Measurements from ENCODE around the gene NELL1.

The NELL1 gene

GRCh38 chr11:20909995-20910726 is 240.8 kb downstream of the NELL1 start:
- H3K56ac ChIP-seq (ENCODE audit: low read length), result no peak overlapping the region
- no peak overlapping the region for H3K18ac ChIP-seq (ENCODE audit: low read length)
- no peak for DNase-seq
- H3K79me1 ChIP-seq (ENCODE audit: low read length), result no peaks in the 10 kb centered on the region
- H2BK120ac ChIP-seq (ENCODE audit: low read depth, low read length), result no peak overlapping the region
- no peak overlapping the region for H3K4me2 ChIP-seq (ENCODE audit: low read length)
- no peak overlapping the region for H3K23ac ChIP-seq (ENCODE audit: low read length)
- H3K9ac ChIP-seq (ENCODE audit: low read length), result no peak overlapping the region
- no peak overlapping the region for H2AK5ac ChIP-seq (ENCODE audit: low read length)
- no peak overlapping the region for H2BK15ac ChIP-seq (replicated peaks; ENCODE audit: low read depth)
- no peak overlapping the region for H4K8ac ChIP-seq (ENCODE audit: low read depth, low read length)
- no CpG with 5 or more reads among the region's 7 CpGs for WGBS (ENCODE audit: extremely low coverage, insufficient coverage, low lambda C conversion rate)
- H4K5ac ChIP-seq (ENCODE audit: low read length), result no peak overlapping the region
- H3K27me3 ChIP-seq (ENCODE audit: insufficient read depth, low read length, poor library complexity), result no peaks in the 10 kb centered on the region
- no peak overlapping the region for H3K27ac ChIP-seq (ENCODE audit: low read depth, low read length)
- H3K36me3 ChIP-seq (ENCODE audit: control insufficient read depth, insufficient read depth, low read length), result no peaks in the 10 kb centered on the region
- H2BK5ac ChIP-seq (ENCODE audit: low read length), result no peak overlapping the region
- no peaks in the 10 kb centered on the region for H3K4me1 ChIP-seq (ENCODE audit: control insufficient read depth, low read depth, low read length)
- no peaks in the 10 kb centered on the region for H3K79me2 ChIP-seq (ENCODE audit: control insufficient read depth, insufficient read depth, low read length)
- H3K4ac ChIP-seq (ENCODE audit: low read depth, low read length), result no peak overlapping the region
- no peak overlapping the region for H3K4me3 ChIP-seq (ENCODE audit: low read length)

DNA sequence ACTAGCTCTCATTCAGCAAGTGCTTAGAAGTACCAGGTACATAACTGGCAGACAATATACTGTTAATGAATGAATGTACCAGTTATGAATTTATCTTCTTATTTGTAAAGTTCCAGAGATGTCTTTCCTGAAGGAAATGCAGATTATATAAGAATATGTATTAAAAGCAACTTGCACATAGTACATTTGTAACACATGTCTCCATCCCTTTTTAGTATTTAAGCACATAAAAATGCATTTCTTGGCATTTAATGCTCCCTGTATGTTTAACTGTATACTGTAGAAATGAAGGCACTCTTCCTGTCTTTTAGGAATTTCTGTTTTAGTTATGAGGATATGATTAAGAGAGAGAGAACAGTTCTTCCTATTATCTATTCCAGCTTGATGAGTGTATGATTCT is 241.3 kb downstream of the NELL1 start:
- Histone ChIP-seq H3K23ac (ENCODE audit: low read length) (no peak overlapping the region), H2AK5ac (ENCODE audit: low read length) (no peak overlapping the region), H3K18ac (ENCODE audit: low read length) (no peak overlapping the region), H4K5ac (ENCODE audit: low read length) (no peak overlapping the region), H3K36me3 (ENCODE audit: control insufficient read depth, insufficient read depth, low read length) (no peaks in the 10 kb centered on the region), H3K9ac (ENCODE audit: low read length) (no peak overlapping the region), H3K4me1 (ENCODE audit: control insufficient read depth, low read depth, low read length) (no peaks in the 10 kb centered on the region), H3K27ac (ENCODE audit: low read depth, low read length) (no peak overlapping the region), H2BK120ac (ENCODE audit: low read depth, low read length) (no peak overlapping the region), H3K56ac (ENCODE audit: low read length) (no peak overlapping the region), H2BK15ac (replicated peaks; ENCODE audit: low read depth) (no peak overlapping the region), H2BK5ac (ENCODE audit: low read length) (no peak overlapping the region), H3K27me3 (ENCODE audit: insufficient read depth, low read length, poor library complexity) (no peaks in the 10 kb centered on the region), H3K79me1 (ENCODE audit: low read length) (no peaks in the 10 kb centered on the region), H3K4ac (ENCODE audit: low read depth, low read length) (no peak overlapping the region), H3K79me2 (ENCODE audit: control insufficient read depth, insufficient read depth, low read length) (no peaks in the 10 kb centered on the region), H3K4me3 (ENCODE audit: low read length) (no peak overlapping the region), H4K8ac (ENCODE audit: low read depth, low read length) (no peak overlapping the region), H3K4me2 (ENCODE audit: low read length) (no peak overlapping the region)
- no peak for DNase-seq

DNA sequence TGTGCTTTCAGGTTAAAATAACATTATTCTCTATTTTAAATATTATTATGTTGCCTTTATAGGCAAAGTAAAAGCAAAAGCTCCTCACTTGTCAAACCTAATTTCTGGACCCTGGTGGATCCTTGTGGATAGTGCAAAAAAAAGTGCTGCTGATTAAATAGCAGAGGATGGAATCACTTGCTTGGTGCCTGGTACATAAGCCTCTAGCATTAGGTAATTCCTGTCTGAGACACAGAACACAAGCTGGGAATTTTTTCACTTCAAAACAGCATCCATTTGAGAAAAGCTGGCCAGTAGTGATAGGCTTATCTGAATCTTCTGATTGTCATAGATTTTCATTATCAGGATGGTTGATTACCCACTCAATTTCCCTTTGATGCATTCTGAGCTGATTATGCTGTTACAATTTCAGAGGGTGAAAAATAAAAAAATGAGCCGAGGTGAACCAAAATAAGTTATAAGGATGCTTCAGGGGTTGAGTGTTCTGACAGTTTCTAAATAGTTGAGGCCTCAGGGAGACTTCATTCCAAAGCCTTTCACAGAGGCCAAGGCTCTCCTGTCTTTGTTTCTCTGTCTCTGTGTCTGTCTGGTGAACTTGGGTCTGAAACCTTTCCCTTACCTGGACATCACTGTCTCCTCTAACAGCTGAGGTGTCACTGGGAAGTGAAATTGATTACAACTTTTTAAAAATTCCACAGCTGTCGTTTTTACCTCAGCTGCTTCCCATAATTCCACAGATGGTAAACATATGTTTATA is 242.9 kb downstream of the NELL1 start:
- Histone ChIP-seq H2BK120ac (ENCODE audit: low read depth, low read length) (no peak overlapping the region), H3K79me1 (ENCODE audit: low read length) (no peaks in the 10 kb centered on the region), H2AK5ac (ENCODE audit: low read length) (no peak overlapping the region), H3K79me2 (ENCODE audit: control insufficient read depth, insufficient read depth, low read length) (no peaks in the 10 kb centered on the region), H4K5ac (ENCODE audit: low read length) (no peak overlapping the region), H3K4ac (ENCODE audit: low read depth, low read length) (no peak overlapping the region), H3K23ac (ENCODE audit: low read length) (no peak overlapping the region), H3K36me3 (ENCODE audit: control insufficient read depth, insufficient read depth, low read length) (no peaks in the 10 kb centered on the region), H2BK5ac (ENCODE audit: low read length) (no peak overlapping the region), H3K27me3 (ENCODE audit: insufficient read depth, low read length, poor library complexity) (no peaks in the 10 kb centered on the region), H4K8ac (ENCODE audit: low read depth, low read length) (no peak overlapping the region), H3K9ac (ENCODE audit: low read length) (no peak overlapping the region), H3K56ac (ENCODE audit: low read length) (no peak overlapping the region), H2BK15ac (replicated peaks; ENCODE audit: low read depth) (no peak overlapping the region), H3K4me2 (ENCODE audit: low read length) (no peak overlapping the region), H3K4me1 (ENCODE audit: control insufficient read depth, low read depth, low read length) (no peaks in the 10 kb centered on the region), H3K27ac (ENCODE audit: low read depth, low read length) (no peak overlapping the region), H3K18ac (ENCODE audit: low read length) (no peak overlapping the region), H3K4me3 (ENCODE audit: low read length) (no peak overlapping the region)
- WGBS (ENCODE audit: extremely low coverage, insufficient coverage, low lambda C conversion rate), result no CpG with 5 or more reads among the region's 2 CpGs
- peak; percentile 27 for DNase-seq

DNA sequence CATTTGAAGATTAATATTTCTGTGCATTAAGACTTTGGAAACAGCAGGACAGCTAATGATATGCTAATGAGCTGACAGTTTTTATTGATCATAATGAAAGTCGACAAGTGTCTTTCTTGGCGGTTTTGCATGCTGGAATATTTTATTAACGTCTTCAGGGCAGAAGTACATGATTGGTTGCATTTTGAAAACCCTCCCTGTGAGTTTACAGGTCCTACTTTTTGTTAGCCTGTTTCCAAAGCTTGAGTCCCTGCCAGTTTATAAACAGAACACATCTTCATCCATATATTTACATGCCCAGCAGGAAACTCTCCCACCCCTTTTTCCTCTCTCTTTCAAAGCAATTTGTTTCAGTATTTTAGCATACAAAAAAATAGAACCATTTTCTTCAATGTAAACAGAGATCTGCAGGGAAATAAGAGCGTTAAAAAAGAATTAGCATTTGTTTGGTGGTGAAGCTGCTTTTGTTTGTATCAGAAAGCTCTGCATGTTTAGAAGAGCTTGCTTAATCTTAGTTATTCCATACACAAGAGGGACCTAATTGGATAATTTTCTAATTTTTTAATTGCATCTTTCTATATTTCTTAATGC is 243.6 kb downstream of the NELL1 start:
- Histone ChIP-seq H4K5ac (ENCODE audit: low read length) (no peak overlapping the region), H2BK15ac (replicated peaks; ENCODE audit: low read depth) (no peak overlapping the region), H3K56ac (ENCODE audit: low read length) (no peak overlapping the region), H3K27ac (ENCODE audit: low read depth, low read length) (no peak overlapping the region), H2AK5ac (ENCODE audit: low read length) (no peak overlapping the region), H2BK120ac (ENCODE audit: low read depth, low read length) (no peak overlapping the region), H3K27me3 (ENCODE audit: insufficient read depth, low read length, poor library complexity) (no peaks in the 10 kb centered on the region), H3K4me1 (ENCODE audit: control insufficient read depth, low read depth, low read length) (no peaks in the 10 kb centered on the region), H4K8ac (ENCODE audit: low read depth, low read length) (no peak overlapping the region), H3K4ac (ENCODE audit: low read depth, low read length) (no peak overlapping the region), H3K9ac (ENCODE audit: low read length) (no peak overlapping the region), H3K4me2 (ENCODE audit: low read length) (no peak overlapping the region), H3K36me3 (ENCODE audit: control insufficient read depth, insufficient read depth, low read length) (no peaks in the 10 kb centered on the region), H3K79me1 (ENCODE audit: low read length) (no peaks in the 10 kb centered on the region), H2BK5ac (ENCODE audit: low read length) (no peak overlapping the region), H3K23ac (ENCODE audit: low read length) (no peak overlapping the region), H3K4me3 (ENCODE audit: low read length) (no peak overlapping the region), H3K79me2 (ENCODE audit: control insufficient read depth, insufficient read depth, low read length) (no peaks in the 10 kb centered on the region), H3K18ac (ENCODE audit: low read length) (no peak overlapping the region)
- no CpG with 5 or more reads among the region's 4 CpGs for WGBS (ENCODE audit: extremely low coverage, insufficient coverage, low lambda C conversion rate)
- no peak for DNase-seq

- H3K27me3 ChIP-seq (ENCODE audit: insufficient read depth, low read length, poor library complexity), result no peaks in the 10 kb centered on the region
- H2BK120ac ChIP-seq (ENCODE audit: low read depth, low read length), result no peak overlapping the region
- H3K36me3 ChIP-seq (ENCODE audit: control insufficient read depth, insufficient read depth, low read length), result no peaks in the 10 kb centered on the region
- no peak overlapping the region for H3K4ac ChIP-seq (ENCODE audit: low read depth, low read length)
- no peak overlapping the region for H2AK5ac ChIP-seq (ENCODE audit: low read length)
- H4K8ac ChIP-seq (ENCODE audit: low read depth, low read length), result no peak overlapping the region
- H3K79me1 ChIP-seq (ENCODE audit: low read length), result no peaks in the 10 kb centered on the region
- H3K4me2 ChIP-seq (ENCODE audit: low read length), result no peak overlapping the region
- no peak overlapping the region for H3K23ac ChIP-seq (ENCODE audit: low read length)
- H3K18ac ChIP-seq (ENCODE audit: low read length), result no peak overlapping the region
- no peak overlapping the region for H4K5ac ChIP-seq (ENCODE audit: low read length)
- no peaks in the 10 kb centered on the region for H3K79me2 ChIP-seq (ENCODE audit: control insufficient read depth, insufficient read depth, low read length)
- no peak overlapping the region for H3K9ac ChIP-seq (ENCODE audit: low read length)
- no peaks in the 10 kb centered on the region for H3K4me1 ChIP-seq (ENCODE audit: control insufficient read depth, low read depth, low read length)
- H2BK5ac ChIP-seq (ENCODE audit: low read length), result no peak overlapping the region
- no peak overlapping the region for H3K56ac ChIP-seq (ENCODE audit: low read length)
- DNase-seq, result no peak
- no peak overlapping the region for H2BK15ac ChIP-seq (replicated peaks; ENCODE audit: low read depth)
- no peak overlapping the region for H3K4me3 ChIP-seq (ENCODE audit: low read length)
- no peak overlapping the region for H3K27ac ChIP-seq (ENCODE audit: low read depth, low read length)
Measured at GRCh38 chr11:20917306-20917705, 247.9 kb downstream of the NELL1 start.
